Uterus (tissue), 2 donors: ENCODE measurements around the gene CAPN11.

Source experiments
- CTCF ChIP-seq, 4 experiments: fragments of 200-600 bp in 2 of 4; fragments of 450-650 bp in 2 of 4; sonication (generic) in 2 of 4; IDR thresholded peaks; one replicate each; pipeline ENCODE4 v1.5.1; 2016 to 2019; ENCODE audit warnings: antibody characterized with exemption in 4 of 4, mild to moderate bottlenecking in 2 of 4, moderate library complexity in 1 of 4
- POLR2A ChIP-seq, 2 donors: fragments of 450-650 bp; IDR thresholded peaks; one replicate each; pipeline ENCODE4 v1.6.1; 2016; ENCODE audit warnings: antibody characterized with exemption in 2 of 2, mild to moderate bottlenecking in 1 of 2, moderate library complexity in 1 of 2

- TF ChIP-seq CTCF (IDR thresholded peaks at IDR 0.05) (no peak), POLR2A (IDR thresholded peaks at IDR 0.05) (no peak)
Measured at GRCh38 chr6:44180406-44180805, 21.8 kb downstream of the CAPN11 start.
